Measurements from ENCODE around the gene ABCG8.

The ABCG8 gene

DNA sequence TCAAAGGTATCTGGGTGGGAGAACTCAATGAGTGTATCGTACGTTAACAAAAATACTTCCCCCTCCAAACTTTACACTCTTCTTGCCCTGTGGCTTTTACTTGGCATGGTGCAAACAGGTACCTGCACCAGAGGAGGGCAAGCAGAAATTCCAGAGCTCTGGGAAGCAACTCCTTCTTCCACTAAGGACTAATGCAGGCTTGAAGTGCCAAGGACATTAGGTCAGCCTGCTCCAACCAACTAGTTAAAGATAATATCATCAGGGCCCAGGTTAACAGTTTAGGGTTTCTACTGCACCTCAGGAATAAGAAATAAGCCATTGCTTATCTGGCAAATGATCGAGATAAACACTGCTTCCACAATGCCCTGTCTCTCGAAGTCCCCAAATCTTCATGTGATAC is 86.7 kb downstream of the ABCG8 start:
- DNase-seq (ENCODE audit: low read depth in 2 of 2): no peak

GRCh38 chr2:43927442-43927841 is 88.7 kb downstream of the ABCG8 start:
- DNase-seq (ENCODE audit: low read depth in 2 of 2): no peak

DNA sequence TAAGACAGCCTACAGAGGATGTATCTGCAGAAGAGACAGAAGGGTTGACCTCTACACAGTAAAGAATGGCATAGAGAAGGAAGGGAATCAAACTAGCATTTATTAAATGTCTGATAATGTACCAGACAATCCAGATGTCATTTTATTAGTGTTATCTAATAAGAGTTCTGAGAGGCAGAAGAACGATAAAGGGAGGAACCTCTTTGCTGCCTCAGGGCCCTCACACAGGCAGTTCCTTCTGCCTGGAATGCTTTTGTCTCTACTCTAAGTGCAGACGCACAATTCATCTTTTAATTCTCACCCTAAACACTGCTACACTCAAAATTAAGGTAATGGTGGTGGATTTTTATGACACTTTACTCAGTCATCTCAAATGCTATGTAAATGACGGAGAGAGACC is 92.5 kb downstream of the ABCG8 start:
- no peak for DNase-seq (ENCODE audit: low read depth in 2 of 2)
